ENCODE measurements around the gene PRKAR1B.

- TF ChIP-seq EZH2 (IDR thresholded peaks at IDR 0.05; ENCODE audit: borderline replicate concordance, low read depth, low read length, poor library complexity, severe bottlenecking) = no peak
- TF ChIP-seq, protein P1, sequence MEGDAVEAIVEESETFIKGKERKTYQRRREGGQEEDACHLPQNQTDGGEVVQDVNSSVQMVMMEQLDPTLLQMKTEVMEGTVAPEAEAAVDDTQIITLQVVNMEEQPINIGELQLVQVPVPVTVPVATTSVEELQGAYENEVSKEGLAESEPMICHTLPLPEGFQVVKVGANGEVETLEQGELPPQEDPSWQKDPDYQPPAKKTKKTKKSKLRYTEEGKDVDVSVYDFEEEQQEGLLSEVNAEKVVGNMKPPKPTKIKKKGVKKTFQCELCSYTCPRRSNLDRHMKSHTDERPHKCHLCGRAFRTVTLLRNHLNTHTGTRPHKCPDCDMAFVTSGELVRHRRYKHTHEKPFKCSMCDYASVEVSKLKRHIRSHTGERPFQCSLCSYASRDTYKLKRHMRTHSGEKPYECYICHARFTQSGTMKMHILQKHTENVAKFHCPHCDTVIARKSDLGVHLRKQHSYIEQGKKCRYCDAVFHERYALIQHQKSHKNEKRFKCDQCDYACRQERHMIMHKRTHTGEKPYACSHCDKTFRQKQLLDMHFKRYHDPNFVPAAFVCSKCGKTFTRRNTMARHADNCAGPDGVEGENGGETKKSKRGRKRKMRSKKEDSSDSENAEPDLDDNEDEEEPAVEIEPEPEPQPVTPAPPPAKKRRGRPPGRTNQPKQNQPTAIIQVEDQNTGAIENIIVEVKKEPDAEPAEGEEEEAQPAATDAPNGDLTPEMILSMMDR (conservative IDR thresholded peaks at IDR 0.05; ENCODE audit: low read depth, low read length) = no peak
Observed at GRCh38 chr7:591856-592628, 135.0 kb downstream of the PRKAR1B start.

All from A673 (cell line).